GM18519 (cell line): Measurements from ENCODE around the gene AGPAT4.

Experiments used
- ATAC-seq: cut with Tn5 transposase; IDR thresholded peaks from one replicate; pipeline ENCODE4 v1.9.1; 2021; ENCODE audit warnings: mild to moderate bottlenecking, moderate library complexity; ENCODE audit not compliant: unreplicated experiment, low FRiP score

AGPAT4 gene

DNA sequence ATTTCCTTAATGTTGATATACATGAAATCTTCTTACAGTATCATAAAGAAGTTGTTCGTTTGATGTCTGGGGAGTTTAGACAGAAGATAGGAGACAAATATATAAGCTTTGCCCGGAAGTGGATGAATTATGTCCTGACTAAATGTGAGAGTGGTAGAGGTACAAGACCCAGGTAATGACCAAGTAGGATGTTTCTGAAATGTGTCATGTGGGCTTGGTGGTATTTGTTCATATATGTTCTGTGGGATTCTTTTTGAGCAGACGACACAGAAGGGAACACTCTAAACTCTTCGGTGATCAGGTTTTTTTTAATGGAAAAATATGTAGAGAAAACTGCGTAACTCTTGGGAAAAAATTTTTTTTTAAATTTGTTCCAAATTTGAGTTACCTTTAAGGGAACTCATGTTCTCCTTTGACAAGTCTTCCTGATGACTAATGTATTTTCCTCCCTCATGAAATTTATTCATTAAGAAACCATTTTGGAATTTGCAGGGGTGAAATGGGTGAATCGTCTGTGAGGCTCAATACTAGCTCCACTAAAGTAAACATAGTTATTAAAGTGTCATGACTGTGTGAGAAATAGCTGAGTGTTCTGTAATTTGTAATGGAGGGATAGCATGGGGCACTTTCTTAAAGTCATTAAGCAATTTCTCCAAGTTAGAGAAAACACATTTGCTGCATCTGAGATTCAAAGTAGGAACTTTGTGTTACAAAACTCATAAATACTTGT lies 181.7 kb downstream of the AGPAT4 start:
- ATAC-seq: no peak

DNA sequence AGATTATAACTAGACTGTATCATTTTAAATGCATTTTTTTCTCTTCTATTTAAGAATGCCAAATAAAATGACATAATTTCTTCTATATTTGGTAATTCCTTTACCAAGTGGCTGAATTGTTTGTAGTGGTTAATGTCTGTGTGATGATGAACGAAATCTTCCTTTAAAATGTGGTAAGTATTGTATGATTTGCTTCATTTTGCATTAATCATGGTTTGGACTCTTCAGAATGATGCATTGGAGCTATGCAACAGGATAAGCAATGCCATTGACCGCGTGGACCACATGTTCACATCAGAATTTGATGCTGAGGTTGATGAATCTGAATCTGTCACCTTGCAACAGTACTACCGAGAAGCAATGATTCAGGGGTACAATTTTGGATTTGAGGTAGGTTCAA lies 182.7 kb downstream of the AGPAT4 start:
- no peak for ATAC-seq

DNA sequence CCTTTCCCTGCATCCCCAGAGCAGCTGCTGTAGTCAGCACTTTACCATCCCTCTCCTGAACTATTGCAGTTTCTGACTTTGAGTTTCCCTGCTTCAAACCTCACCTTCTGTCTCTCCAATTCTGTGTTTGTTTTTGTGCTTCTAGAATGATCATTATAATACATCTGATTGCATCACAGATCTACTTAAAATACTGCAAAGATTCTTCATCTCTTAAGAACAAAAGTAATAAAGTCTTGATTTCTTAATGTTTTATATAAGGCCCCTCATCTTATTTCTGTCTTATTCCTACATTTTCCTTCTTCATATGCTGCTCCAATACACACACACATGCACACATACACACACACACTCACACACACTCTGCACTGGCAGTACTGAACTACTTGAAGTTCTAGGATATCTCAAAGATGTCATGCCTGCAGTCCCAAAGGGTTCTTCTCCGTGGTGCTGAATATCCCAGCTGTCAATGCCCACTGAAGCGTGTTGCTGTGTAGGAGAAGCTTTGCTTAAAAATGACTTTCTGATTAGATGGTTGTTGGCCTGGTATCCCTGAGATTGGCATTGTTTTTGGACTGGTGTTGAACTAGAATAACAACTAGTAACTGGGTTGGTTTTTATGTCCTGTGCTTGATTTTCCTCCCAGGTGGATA lies 185.1 kb downstream of the AGPAT4 start:
- ATAC-seq: no peak

DNA sequence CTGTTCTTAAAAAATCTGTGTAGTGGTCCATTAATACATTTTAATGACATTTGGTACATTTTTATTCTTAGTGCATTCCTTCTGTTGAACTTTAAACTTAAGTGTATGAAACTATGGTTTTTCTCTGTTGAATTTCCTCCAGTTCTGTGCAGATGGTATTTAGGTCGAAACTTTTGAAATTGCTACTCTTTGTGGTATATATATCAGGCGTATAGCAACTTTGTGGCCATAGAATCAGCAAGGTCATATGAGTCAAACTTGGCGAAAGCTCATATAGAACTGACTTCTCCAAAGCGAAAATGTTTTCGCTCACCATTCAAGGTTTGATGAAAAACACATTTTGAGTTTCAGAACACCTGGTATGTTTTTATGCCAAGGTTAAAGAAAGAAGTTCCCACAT lies 188.6 kb downstream of the AGPAT4 start:
- ATAC-seq: no peak

DNA sequence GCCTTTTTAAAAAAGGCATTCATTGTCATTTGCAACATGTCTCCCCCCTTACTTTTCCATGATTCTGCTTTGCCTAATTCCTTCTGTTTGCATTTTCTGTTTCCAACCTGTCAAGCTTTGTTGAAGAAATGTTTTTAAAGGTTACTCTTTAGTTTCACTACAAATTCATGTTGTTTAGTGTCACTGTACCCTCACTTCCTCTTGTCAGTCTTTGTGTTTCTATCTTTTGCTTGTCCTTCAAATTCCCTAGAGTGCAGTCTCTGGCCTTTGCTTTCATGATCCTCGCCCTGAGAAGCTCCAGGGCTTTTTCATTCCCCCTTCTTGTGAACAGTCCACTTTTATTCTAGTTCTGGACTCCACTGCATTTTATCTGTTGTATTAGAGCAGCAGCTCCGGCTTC lies 191.6 kb downstream of the AGPAT4 start:
- no peak for ATAC-seq

DNA sequence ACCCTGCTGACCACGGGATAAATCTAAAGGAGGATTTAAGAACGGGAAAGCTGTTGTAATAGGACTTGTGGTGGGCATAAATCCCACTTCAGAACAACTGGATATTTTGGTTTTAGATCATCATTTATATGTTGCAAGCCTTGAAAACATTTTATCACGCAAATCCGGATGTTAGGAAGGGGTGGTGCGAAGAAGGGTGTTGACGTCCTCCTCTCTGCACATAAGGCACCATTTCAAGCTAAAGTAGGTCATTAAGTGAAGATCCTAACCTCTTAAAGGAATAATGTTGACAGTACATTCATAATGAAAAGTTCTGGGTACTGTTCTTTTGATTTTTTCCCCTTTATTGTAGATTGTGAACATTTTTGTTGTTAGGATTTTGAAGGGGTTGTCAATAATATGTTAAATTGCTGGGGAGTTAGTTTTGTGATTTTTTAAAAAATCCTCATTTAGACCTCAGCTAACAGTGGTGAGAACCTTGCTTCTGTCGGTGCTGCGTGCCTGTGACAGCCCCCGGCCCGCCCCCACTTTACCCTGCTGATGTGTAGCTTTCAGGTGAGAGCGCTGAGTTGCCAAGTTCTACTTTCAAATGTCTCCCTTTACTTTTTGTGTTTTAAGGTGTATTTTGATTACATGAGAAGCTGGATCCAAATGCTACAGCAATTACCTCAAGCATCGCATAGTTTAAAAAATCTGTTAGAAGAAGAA lies 193.4 kb downstream of the AGPAT4 start:
- ATAC-seq: no peak
